Transverse colon (tissue), 4 donors: ENCODE results near the gene USP46. TPM values are rescaled to one million over a fixed set of nuclear protein-coding genes. Genes with fewer than 3 reads are reported as not detected.

Source experiments
- DNase-seq: peaks from one replicate; pipeline ENCODE4 v3.0.0-alpha.2; 2019
- H3K27ac ChIP-seq, 4 donors: fragments of 200-600 bp; sonication (generic); 2 replicates each; pipeline ENCODE4 v1.5.1; 2016 to 2018; ENCODE audit warnings: inconsistent platforms in 4 of 4
- H3K27me3 ChIP-seq: fragments of 200-600 bp; sonication (generic); 2 replicates; pipeline ENCODE4 v1.5.1; 2017; ENCODE audit warnings: inconsistent platforms
- H3K36me3 ChIP-seq, 4 donors: fragments of 200-600 bp; sonication (generic); 2 replicates each; pipeline ENCODE4 v1.5.1; 2017 to 2019; ENCODE audit warnings: inconsistent platforms in 4 of 4
- H3K4me1 ChIP-seq, 4 donors: fragments of 200-600 bp; sonication (generic); 2 replicates each; pipeline ENCODE4 v1.5.1; 2017 to 2020; ENCODE audit warnings: inconsistent platforms in 4 of 4
- H3K4me3 ChIP-seq, 4 donors: fragments of 200-600 bp; sonication (generic); 1 replicate in 1 of 4; 2 replicates in 3 of 4; pipeline versions ENCODE4 v1.5.1 to v1.6.1; 2017 to 2019; ENCODE audit warnings: inconsistent platforms in 4 of 4
- H3K9me3 ChIP-seq, 2 donors: fragments of 200-600 bp; sonication (generic); 2 replicates each; pipeline ENCODE4 v1.5.1; 2017 to 2019; ENCODE audit warnings: inconsistent platforms in 2 of 2
- EP300 ChIP-seq: sonication (generic); formaldehyde crosslinking; IDR thresholded peaks from one replicate; pipeline ENCODE4 v1.6.1; 2017; ENCODE audit warnings: antibody characterized with exemption, low read depth
- POLR2A ChIP-seq: fragments of 450-650 bp; IDR thresholded peaks from one replicate; pipeline ENCODE4 v1.6.1; 2016; ENCODE audit warnings: antibody characterized with exemption, mild to moderate bottlenecking, moderate library complexity
- POLR2AphosphoS5 ChIP-seq, 3 donors: sonication (generic); formaldehyde crosslinking; IDR thresholded peaks; one replicate each; pipeline ENCODE4 v1.6.1; 2016; ENCODE audit warnings: antibody characterized with exemption in 3 of 3
- WGBS, 2 donors: methylation state at CpG; one replicate each; pipeline ENCODE4 v1.1.5; 2018; ENCODE audit warnings: low coverage in 1 of 2; 5-methylcytosine and 5-hydroxymethylcytosine counted together
- in situ Hi-C, 4 donors: fragments of 200-750 bp; cut with MboI; loops; one replicate each; pipeline versions ENCODE4 v1.15.0 to v1.15.1; 2017; ENCODE audit warnings: low sequenced_read_pairs in 3 of 4, low pct_ligation_motif_present in 1 of 4, low pct_unique_long_range_greater_than_20kb in 1 of 4
- intact Hi-C: fragments of 100-400 bp; cut with DNase I; formaldehyde crosslinking; loops from one replicate; pipeline ENCODE4 v1.15.1; 2023; ENCODE audit warnings: low total_unique reads
- total RNA-seq, 4 donors: library from RNA; depleted of rRNA; stranded (reverse); fragments of >200 nt; gene quantifications; one replicate each; pipeline ENCODE4 v1.1.0, GENCODE V29; 2016
- TF ChIP-seq, protein P1 (sequence below), 5 experiments: fragments of 200-600 bp in 3 of 5; fragments of 450-650 bp in 2 of 5; sonication (generic) in 3 of 5; IDR thresholded peaks; 1 replicate in 2 of 5; 2 replicates in 3 of 5; pipeline ENCODE4 v1.5.1; 2016 to 2017; ENCODE audit warnings: antibody characterized with exemption in 5 of 5, inconsistent platforms in 3 of 5, mild to moderate bottlenecking in 2 of 5, moderate library complexity in 1 of 5

USP46 gene
- total RNA-seq, 4 donors from 2014 or later, result 6.0 to 7.6 (median 6.8) TPM

DNA sequence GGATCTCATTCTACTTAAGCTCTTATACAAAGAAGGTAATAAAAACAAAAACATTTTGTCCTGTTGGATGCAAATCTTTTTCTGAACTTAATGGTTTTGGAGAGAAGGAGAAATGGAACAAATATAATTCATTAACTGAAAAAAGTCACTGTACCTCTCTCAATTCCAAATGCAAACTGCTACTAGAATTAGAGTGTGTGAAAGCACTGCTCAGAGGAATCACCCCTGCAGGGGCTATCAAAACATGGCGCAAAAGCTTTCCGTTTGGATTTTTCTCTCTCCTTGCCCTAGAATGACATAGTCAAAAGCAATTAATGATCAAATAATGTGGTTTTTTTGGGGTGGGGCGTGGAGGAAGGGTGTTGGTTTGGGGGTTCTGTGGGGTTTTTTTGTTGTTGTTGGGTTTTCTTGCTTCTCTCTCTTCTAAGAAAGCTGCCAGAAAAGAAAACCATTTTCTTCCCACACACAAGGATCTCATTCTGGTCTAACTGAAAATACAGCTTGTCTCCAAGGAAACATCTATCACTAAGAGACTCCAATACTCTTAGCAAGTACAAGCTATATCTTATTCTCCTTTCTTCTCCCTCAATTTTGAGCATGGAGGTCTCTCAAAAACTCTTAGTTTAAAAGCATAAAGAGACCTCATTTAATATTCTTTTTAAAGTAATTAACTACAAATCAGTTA is 41.6 kb downstream of the USP46 start:
- WGBS, 2 donors, result 60 to 82% methylated on average over 3 of the region's 3 CpGs
- Histone ChIP-seq H3K27ac (no peak overlapping the region), H3K4me3 (no peak overlapping the region), H3K27me3 (no peaks in the 10 kb centered on the region), H3K4me1 (peaks cover 0 to 17% (median 6%) of the 10 kb centered on the region in 4 donors), H3K36me3 (no peaks in the 10 kb centered on the region), H3K9me3 (no peaks in the 10 kb centered on the region)
- TF ChIP-seq, protein P1, sequence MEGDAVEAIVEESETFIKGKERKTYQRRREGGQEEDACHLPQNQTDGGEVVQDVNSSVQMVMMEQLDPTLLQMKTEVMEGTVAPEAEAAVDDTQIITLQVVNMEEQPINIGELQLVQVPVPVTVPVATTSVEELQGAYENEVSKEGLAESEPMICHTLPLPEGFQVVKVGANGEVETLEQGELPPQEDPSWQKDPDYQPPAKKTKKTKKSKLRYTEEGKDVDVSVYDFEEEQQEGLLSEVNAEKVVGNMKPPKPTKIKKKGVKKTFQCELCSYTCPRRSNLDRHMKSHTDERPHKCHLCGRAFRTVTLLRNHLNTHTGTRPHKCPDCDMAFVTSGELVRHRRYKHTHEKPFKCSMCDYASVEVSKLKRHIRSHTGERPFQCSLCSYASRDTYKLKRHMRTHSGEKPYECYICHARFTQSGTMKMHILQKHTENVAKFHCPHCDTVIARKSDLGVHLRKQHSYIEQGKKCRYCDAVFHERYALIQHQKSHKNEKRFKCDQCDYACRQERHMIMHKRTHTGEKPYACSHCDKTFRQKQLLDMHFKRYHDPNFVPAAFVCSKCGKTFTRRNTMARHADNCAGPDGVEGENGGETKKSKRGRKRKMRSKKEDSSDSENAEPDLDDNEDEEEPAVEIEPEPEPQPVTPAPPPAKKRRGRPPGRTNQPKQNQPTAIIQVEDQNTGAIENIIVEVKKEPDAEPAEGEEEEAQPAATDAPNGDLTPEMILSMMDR (IDR thresholded peaks at IDR 0.05), result no peak
- no peak for TF ChIP-seq EP300
- no peak for TF ChIP-seq POLR2AphosphoS5 (IDR thresholded peaks at IDR 0.05)
- TF ChIP-seq POLR2A, result no peak
- no peak for DNase-seq
- in situ Hi-C loops, result no loop called here
- intact Hi-C loops, result no loop called here

DNA sequence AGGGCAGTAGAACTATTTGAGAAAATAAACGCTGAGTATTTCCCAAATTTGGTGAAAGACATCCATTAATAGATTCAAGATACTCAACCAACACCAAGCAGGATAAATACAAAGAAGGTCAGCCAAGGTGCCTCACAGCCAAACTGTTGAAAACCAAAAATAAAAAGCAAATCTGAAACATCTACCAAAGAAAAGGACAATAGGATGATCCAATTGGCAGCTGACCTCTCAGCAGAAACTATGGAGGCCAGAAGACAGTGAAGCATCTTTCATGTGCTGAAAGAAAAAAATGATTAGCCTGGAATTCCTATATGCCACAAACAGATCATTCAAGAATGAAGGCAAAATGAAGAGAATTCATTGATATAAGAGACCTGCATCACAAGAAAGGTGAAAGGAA is 44.9 kb downstream of the USP46 start:
- TF ChIP-seq, protein P1 (IDR thresholded peaks at IDR 0.05), result no peak
- Histone ChIP-seq H3K27me3 (no peaks in the 10 kb centered on the region), H3K4me3 (no peak overlapping the region), H3K4me1 (peaks cover 0 to 8% (median 4%) of the 10 kb centered on the region in 4 donors), H3K9me3 (no peaks in the 10 kb centered on the region), H3K36me3 (no peaks in the 10 kb centered on the region), H3K27ac (no peak overlapping the region)
- in situ Hi-C loops, result no loop called here
- intact Hi-C loops, result no loop called here
- DNase-seq, result no peak
- 96 to 100% methylated on average over 1 of the region's 1 CpG for WGBS, 2 donors

DNA sequence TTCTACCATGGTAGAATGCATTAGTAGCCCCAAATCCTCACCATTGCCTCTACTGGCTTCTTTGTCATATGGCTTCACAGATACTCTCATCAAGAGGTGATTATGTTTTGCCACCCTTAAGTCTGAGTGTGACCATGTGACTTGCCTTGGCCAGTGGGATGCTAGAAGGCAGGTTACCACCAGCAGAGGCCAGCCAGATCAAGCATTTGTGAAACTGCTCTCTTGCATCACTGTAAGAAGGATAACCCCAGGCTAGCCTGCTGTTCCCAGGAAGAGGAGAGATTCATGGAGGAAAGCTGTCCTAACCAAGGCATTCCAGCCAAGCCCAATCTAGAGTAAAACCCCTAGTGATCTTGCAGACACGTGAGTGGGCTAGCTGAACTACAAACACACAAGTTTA is 46.8 kb downstream of the USP46 start:
- Histone ChIP-seq H3K27me3 (no peaks in the 10 kb centered on the region), H3K36me3 (no peaks in the 10 kb centered on the region), H3K4me1 (no peaks in the 10 kb centered on the region), H3K4me3 (no peak overlapping the region), H3K9me3 (no peaks in the 10 kb centered on the region), H3K27ac (no peak overlapping the region)
- 100% methylated on average over 1 of the region's 1 CpG; no CpG with 5 or more reads in 1 of the 2 donors for WGBS, 2 donors
- in situ Hi-C loops, result no loop called here
- intact Hi-C loops, result no loop called here
- DNase-seq, result no peak
- TF ChIP-seq POLR2A (no peak), EP300 (no peak), POLR2AphosphoS5 (IDR thresholded peaks at IDR 0.05) (no peak)
- TF ChIP-seq, protein P1 (IDR thresholded peaks at IDR 0.05), result no peak

DNA sequence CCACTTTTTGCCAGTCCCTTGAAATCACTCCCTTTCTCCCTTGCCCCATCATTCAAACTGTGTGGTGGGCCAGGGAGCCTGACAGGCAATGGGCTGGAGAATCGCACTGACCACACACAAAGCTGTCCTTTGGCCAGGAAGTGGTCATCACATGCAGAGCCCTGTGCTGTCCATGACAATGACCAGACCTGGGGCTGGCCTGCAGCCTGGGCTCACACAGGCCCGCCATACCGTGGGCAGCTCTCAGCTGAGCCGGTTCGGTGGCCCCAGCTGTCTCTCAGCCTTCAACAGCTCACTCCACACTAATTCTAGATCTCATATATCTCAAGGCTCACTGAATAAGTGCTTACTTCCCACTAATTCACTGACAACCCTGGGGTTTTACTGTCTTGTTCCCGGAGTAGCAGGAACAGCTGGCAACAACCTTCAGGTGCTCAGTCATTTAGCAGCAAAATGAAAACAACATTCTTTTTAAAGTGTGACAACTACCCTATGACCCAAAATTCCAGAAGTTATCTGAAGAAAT is 48.0 kb downstream of the USP46 start:
- no peaks in the 10 kb centered on the region for H3K27me3 ChIP-seq
- H3K27ac ChIP-seq, result no peak overlapping the region
- no peaks in the 10 kb centered on the region for H3K9me3 ChIP-seq
- DNase-seq, result no peak
- H3K4me3 ChIP-seq, result no peak overlapping the region
- no peaks in the 10 kb centered on the region for H3K36me3 ChIP-seq
- WGBS, 2 donors, result 93 to 100% methylated on average over 1 to 6 of the region's 6 CpGs
- TF ChIP-seq EP300, result no peak
- TF ChIP-seq POLR2AphosphoS5 (IDR thresholded peaks at IDR 0.05), result no peak
- no peak for TF ChIP-seq POLR2A
- TF ChIP-seq, protein P1 (IDR thresholded peaks at IDR 0.05), result no peak
- intact Hi-C loops, result no loop called here
- in situ Hi-C loops, result no loop called here
- H3K4me1 ChIP-seq, result no peaks in the 10 kb centered on the region
